GM19351 (cell line): ENCODE results near the gene C9orf78.
"Not testable (repeated sequence)": the region's sequence is repeated elsewhere in the genome, so short reads cannot be mapped to it uniquely, and the experiment has no call there.

ENCODE experiments used
- ATAC-seq: cut with Tn5 transposase; IDR thresholded peaks from one replicate; pipeline ENCODE4 v1.9.1; 2021; ENCODE audit warnings: mild to moderate bottlenecking, moderate library complexity; ENCODE audit not compliant: unreplicated experiment

C9orf78 gene

GRCh38 chr9:129813661-129814060 is 21.4 kb downstream of the C9orf78 start:
- ATAC-seq = no peak

- no peak for ATAC-seq
These were observed 22.7 kb downstream of the C9orf78 start for GRCh38 chr9:129812385-129812784.

- no peak for ATAC-seq
These were observed 23.1 kb downstream of the C9orf78 start for GRCh38 chr9:129811967-129812363.

GRCh38 chr9:129810788-129811187 is 24.3 kb downstream of the C9orf78 start:
- no peak for ATAC-seq

- ATAC-seq = no peak
These were observed 25.0 kb downstream of the C9orf78 start for GRCh38 chr9:129810116-129810515.

GRCh38 chr9:129809346-129809745 is 25.7 kb downstream of the C9orf78 start:
- no peak for ATAC-seq

GRCh38 chr9:129806061-129806460 is 29.0 kb downstream of the C9orf78 start:
- ATAC-seq = no peak

GRCh38 chr9:129803676-129804060 is 31.4 kb downstream of the C9orf78 start:
- ATAC-seq = peak; percentile 9

GRCh38 chr9:129802833-129803675 is 32.0 kb downstream of the C9orf78 start, which contains the start of gene TOR1B:
TOR1B (plus strand) TSS chr9:129803184; CDS start chr9:129803213, 29 bp downstream.
- ATAC-seq = peak; percentile 95

GRCh38 chr9:129801504-129801903 is 33.6 kb downstream of the C9orf78 start:
- no peak for ATAC-seq

- ATAC-seq = no peak
These were observed 36.1 kb downstream of the C9orf78 start for GRCh38 chr9:129798973-129799372.

- not testable (repeated sequence) for ATAC-seq
These were observed 39.0 kb downstream of the C9orf78 start for GRCh38 chr9:129796029-129796428.

- ATAC-seq = no peak
These were observed 40.5 kb downstream of the C9orf78 start for GRCh38 chr9:129794549-129794948.

- no peak for ATAC-seq
These were observed 48.6 kb downstream of the C9orf78 start for GRCh38 chr9:129786481-129786880.

- no peak for ATAC-seq
These were observed 49.2 kb downstream of the C9orf78 start for GRCh38 chr9:129785866-129786265.

- ATAC-seq = not testable (repeated sequence)
These were observed 50.1 kb downstream of the C9orf78 start for GRCh38 chr9:129784970-129785369.

- no peak for ATAC-seq
These were observed 51.3 kb downstream of the C9orf78 start for GRCh38 chr9:129783516-129784361.

- ATAC-seq = no peak
These were observed 53.1 kb downstream of the C9orf78 start for GRCh38 chr9:129781981-129782380.

- no peak for ATAC-seq
These were observed 53.9 kb downstream of the C9orf78 start for GRCh38 chr9:129781131-129781530.

GRCh38 chr9:129779560-129780190 is 55.4 kb downstream of the C9orf78 start:
- ATAC-seq = no peak

- no peak for ATAC-seq
These were observed 56.6 kb downstream of the C9orf78 start for GRCh38 chr9:129778469-129778868.
